IMR-90 (cell line): ENCODE results near the gene CLIC5. TPM values are rescaled to one million over a fixed set of nuclear protein-coding genes. Genes with fewer than 3 reads are reported as not detected.

Source experiments
- ATAC-seq: fragments of 200-7000 bp; cut with Tn5 transposase; 2 replicates; pipeline ENCODE4 v1.9.1; 2020; ENCODE audit warnings: low read depth, mild to moderate bottlenecking, moderate library complexity
- BruUV-seq: library from RNA; stranded (reverse); fragments of 400-500 nt; replicated peaks from 2 replicates; lab custom pipeline; 2021; lab: Mats Ljungman, UMichigan
- CTCF ChIA-PET: fragments of 300-600 bp; formaldehyde crosslinking; extraction: SDS; loops from one replicate; lab custom pipeline; 2021; ENCODE audit warnings: antibody characterized with exemption; lab: Yijun Ruan, JAX
- POLR2A ChIA-PET: fragments of 300-600 bp; sonication (Branson Sonifier 250); formaldehyde crosslinking; loops from one replicate; lab custom pipeline; 2022; ENCODE audit warnings: antibody characterized with exemption; ENCODE audit not compliant: unreplicated experiment; lab: Charles Lee
- DNase-seq: peaks from one replicate; pipeline ENCODE4 v3.0.0; 2013
- H2AFZ ChIP-seq: replicated peaks from 2 replicates; pipeline ENCODE3; 2013; ENCODE audit warnings: low read length, mild to moderate bottlenecking; ENCODE audit not compliant: poor library complexity
- H2AK5ac ChIP-seq: 2 replicates; pipeline ENCODE4 v1.6.1; 2013; ENCODE audit warnings: low read depth, low read length, inconsistent platforms
- H2AK9ac ChIP-seq: replicated peaks from 2 replicates; pipeline ENCODE3; 2013; ENCODE audit warnings: mild to moderate bottlenecking, low read depth, low read length, moderate library complexity; ENCODE audit not compliant: poor library complexity
- H2BK120ac ChIP-seq: 2 replicates; pipeline ENCODE4 v1.6.1; 2013; ENCODE audit warnings: low read depth, low read length, inconsistent platforms
- H2BK15ac ChIP-seq: 3 replicates; pipeline ENCODE4 v1.6.1; 2013; ENCODE audit warnings: low read depth, low read length, inconsistent platforms
- H2BK20ac ChIP-seq: 2 replicates; pipeline ENCODE4 v1.6.1; 2013; ENCODE audit warnings: low read depth, mild to moderate bottlenecking, inconsistent platforms, low read length, moderate library complexity
- H2BK5ac ChIP-seq: 2 replicates; pipeline ENCODE4 v1.6.1; 2013; ENCODE audit warnings: mild to moderate bottlenecking, low read depth, low read length, inconsistent platforms; ENCODE audit not compliant: poor library complexity, severe bottlenecking
- H3K14ac ChIP-seq: replicated peaks from 2 replicates; pipeline ENCODE4 v1.6.1; 2013; ENCODE audit warnings: low read depth, low read length, inconsistent platforms
- H3K18ac ChIP-seq: 2 replicates; pipeline ENCODE4 v1.6.1; 2013; ENCODE audit warnings: low read depth, low read length, control low read depth
- H3K23ac ChIP-seq: 2 replicates; pipeline ENCODE4 v1.6.1; 2013; ENCODE audit warnings: low read depth, low read length, inconsistent platforms
- H3K27ac ChIP-seq: 2 replicates; pipeline ENCODE4 v1.5.1; 2013; ENCODE audit warnings: mild to moderate bottlenecking, control low read depth, low read length; ENCODE audit not compliant: insufficient read depth
- H3K27me3 ChIP-seq: 2 replicates; pipeline ENCODE4 v1.6.1; 2013; ENCODE audit warnings: low read length; ENCODE audit not compliant: control insufficient read depth, insufficient read depth
- H3K36me3 ChIP-seq: 2 replicates; pipeline ENCODE4 v1.6.1; 2013; ENCODE audit warnings: low read length, mixed read lengths; ENCODE audit not compliant: control insufficient read depth, insufficient read depth
- H3K4ac ChIP-seq: 2 replicates; pipeline ENCODE4 v1.6.1; 2013; ENCODE audit warnings: low read depth, low read length, inconsistent platforms
- H3K4me1 ChIP-seq: 2 replicates; pipeline ENCODE4 v1.6.1; 2013; ENCODE audit warnings: low read length, mixed read lengths; ENCODE audit not compliant: control insufficient read depth, insufficient read depth
- H3K4me2 ChIP-seq: 2 replicates; pipeline ENCODE4 v1.6.1; 2013; ENCODE audit warnings: low read depth, mild to moderate bottlenecking, control low read depth, low read length, moderate library complexity
- H3K4me3 ChIP-seq: 2 replicates; pipeline ENCODE4 v1.5.1; 2013; ENCODE audit warnings: low read depth, mild to moderate bottlenecking, control low read depth, low read length, moderate library complexity; ENCODE audit not compliant: insufficient read depth
- H3K56ac ChIP-seq: 2 replicates; pipeline ENCODE4 v1.6.1; 2013; ENCODE audit warnings: low read length, inconsistent platforms; ENCODE audit not compliant: insufficient read depth; ENCODE audit errors: extremely low read depth
- H3K79me1 ChIP-seq, 2 experiments: 2 replicates each; pipeline ENCODE4 v1.6.1; 2013; ENCODE audit warnings: low read length in 2 of 2, inconsistent platforms in 1 of 2, low read depth in 1 of 2
- H3K9ac ChIP-seq: 2 replicates; pipeline ENCODE4 v1.6.1; 2013; ENCODE audit warnings: low read depth, low read length, control low read depth
- H3K9me1 ChIP-seq: 2 replicates; pipeline ENCODE4 v1.6.1; 2013; ENCODE audit warnings: low read length, inconsistent platforms; ENCODE audit not compliant: insufficient read depth
- H3K9me3 ChIP-seq: 2 replicates; pipeline ENCODE4 v1.6.1; 2013; ENCODE audit warnings: low read length; ENCODE audit not compliant: control insufficient read depth, insufficient read depth
- H4K20me1 ChIP-seq: 2 replicates; pipeline ENCODE4 v1.6.1; 2013; ENCODE audit warnings: low read length, inconsistent platforms; ENCODE audit not compliant: insufficient read depth
- H4K5ac ChIP-seq: 2 replicates; pipeline ENCODE4 v1.6.1; 2013; ENCODE audit warnings: mild to moderate bottlenecking, low read depth, low read length, control low read depth
- H4K8ac ChIP-seq, 2 experiments: 2 replicates each; pipeline ENCODE4 v1.6.1; 2013; ENCODE audit warnings: low read depth in 2 of 2, low read length in 2 of 2, control low read depth in 1 of 2, inconsistent platforms in 1 of 2
- H4K91ac ChIP-seq: 2 replicates; pipeline ENCODE4 v1.6.1; 2013; ENCODE audit warnings: low read depth, low read length, inconsistent platforms; ENCODE audit not compliant: insufficient read depth
- BHLHE40 ChIP-seq: fragments of 150-350 bp; IDR thresholded peaks from 2 replicates; pipeline ENCODE4 v1.6.1; 2016; ENCODE audit warnings: mild to moderate bottlenecking, low read depth, low read length
- CEBPB ChIP-seq: IDR thresholded peaks from 2 replicates; pipeline ENCODE4 v1.6.1; 2012; ENCODE audit warnings: low read depth, low read length, improper control_type of control experiment
- CHD1 ChIP-seq: IDR thresholded peaks from 2 replicates; pipeline ENCODE4 v1.6.1; 2012; ENCODE audit warnings: low read depth, low read length, improper control_type of control experiment
- FOS ChIP-seq: fragments of 150-350 bp; IDR thresholded peaks from 2 replicates; pipeline ENCODE4 v1.6.1; 2016; ENCODE audit warnings: low read depth, low read length
- MAFK ChIP-seq: IDR thresholded peaks from 2 replicates; pipeline ENCODE4 v1.6.1; 2012; ENCODE audit warnings: low read depth, low read length, improper control_type of control experiment
- MAZ ChIP-seq: IDR thresholded peaks from 2 replicates; pipeline ENCODE4 v1.6.1; 2012; ENCODE audit warnings: low read depth, mild to moderate bottlenecking, low read length, improper control_type of control experiment, moderate library complexity, borderline replicate concordance
- MXI1 ChIP-seq: IDR thresholded peaks from 2 replicates; pipeline ENCODE4 v1.6.1; 2012; ENCODE audit warnings: low read depth, mild to moderate bottlenecking, low read length, moderate library complexity, borderline replicate concordance
- NFE2L2 ChIP-seq: fragments of 150-350 bp; IDR thresholded peaks from 2 replicates; pipeline ENCODE4 v1.6.1; 2016; ENCODE audit warnings: low read depth, mild to moderate bottlenecking, low read length
- POLR2A ChIP-seq: IDR thresholded peaks from 2 replicates; pipeline ENCODE4 v1.6.1; 2012; ENCODE audit warnings: mild to moderate bottlenecking, low read depth, low read length
- RAD21 ChIP-seq: IDR thresholded peaks from 2 replicates; pipeline ENCODE4 v1.6.1; 2012; ENCODE audit warnings: low read length, improper control_type of control experiment
- RCOR1 ChIP-seq: IDR thresholded peaks from 2 replicates; pipeline ENCODE4 v1.6.1; 2012; ENCODE audit warnings: mild to moderate bottlenecking, low read length, improper control_type of control experiment; ENCODE audit not compliant: insufficient replicate concordance
- RFX5 ChIP-seq: IDR thresholded peaks from 2 replicates; pipeline ENCODE4 v1.8.0; 2012; ENCODE audit warnings: low read depth, mild to moderate bottlenecking, low read length, moderate library complexity
- SMC3 ChIP-seq: fragments of 150-350 bp; IDR thresholded peaks from 2 replicates; pipeline ENCODE4 v1.6.1; 2016; ENCODE audit warnings: low read depth, mild to moderate bottlenecking, antibody characterized with exemption, low read length, moderate library complexity
- WGBS, 2 experiments: methylation state at CpG; one replicate each; pipeline versions ENCODE4 v1.1.5 to v1.1.7; 2013; ENCODE audit warnings: missing lambda C conversion rate in 2 of 2; ENCODE audit not compliant: insufficient read length in 1 of 2; ENCODE audit errors: extremely low coverage in 2 of 2; 5-methylcytosine and 5-hydroxymethylcytosine counted together
- dilution Hi-C: fragments of 300-500 bp; cut with HindIII; formaldehyde crosslinking; loops from one replicate; pipeline ENCODE4 v1.14.3; 2018; ENCODE audit warnings: low sequenced_read_pairs; ENCODE audit not compliant: unreplicated experiment
- in situ Hi-C: fragments of 300-500 bp; cut with MboI; formaldehyde crosslinking; loops from 3 replicates; pipeline ENCODE4 v1.14.3; 2019; ENCODE audit warnings: low sequenced_read_pairs, inconsistent platforms, mixed read lengths
- intact Hi-C: fragments of 100-400 bp; cut with micrococcal nuclease; formaldehyde crosslinking; loops from 2 replicates; pipeline ENCODE4 v1.10.0; 2022
- polyA plus RNA-seq, 3 experiments: library from polyadenylated mRNA; depleted of rRNA; stranded (reverse); fragments of >200 nt; gene quantifications; 2 replicates each; pipeline ENCODE4 v1.2.3, GENCODE V29; 2012; ENCODE audit warnings: low replicate concordance in 1 of 3
- total RNA-seq: library from RNA; depleted of rRNA; stranded (reverse); fragments of >200 nt; gene quantifications from 2 replicates; pipeline ENCODE4 v1.2.3, GENCODE V29; 2012
- TF ChIP-seq, protein P1 (sequence below): fragments of 150-350 bp; IDR thresholded peaks from 2 replicates; pipeline ENCODE4 v1.6.1; 2016; ENCODE audit warnings: low read depth, mild to moderate bottlenecking, low read length, moderate library complexity, borderline replicate concordance
- TF ChIP-seq, protein P2 (sequence below): fragments of 150-350 bp; IDR thresholded peaks from 2 replicates; pipeline ENCODE4 v1.6.1; 2017; ENCODE audit warnings: mild to moderate bottlenecking, antibody characterized with exemption, low read length, low read depth
- TF ChIP-seq, protein P3 (sequence below): conservative IDR thresholded peaks from 2 replicates; pipeline ENCODE4 v1.5.1; 2012; ENCODE audit warnings: mild to moderate bottlenecking, low read depth, low read length, improper control_type of control experiment

CLIC5 gene
- total and polyA plus RNA-seq, 2 of the 4 experiments (the other 2 are of a cell fraction) = not detected

DNA sequence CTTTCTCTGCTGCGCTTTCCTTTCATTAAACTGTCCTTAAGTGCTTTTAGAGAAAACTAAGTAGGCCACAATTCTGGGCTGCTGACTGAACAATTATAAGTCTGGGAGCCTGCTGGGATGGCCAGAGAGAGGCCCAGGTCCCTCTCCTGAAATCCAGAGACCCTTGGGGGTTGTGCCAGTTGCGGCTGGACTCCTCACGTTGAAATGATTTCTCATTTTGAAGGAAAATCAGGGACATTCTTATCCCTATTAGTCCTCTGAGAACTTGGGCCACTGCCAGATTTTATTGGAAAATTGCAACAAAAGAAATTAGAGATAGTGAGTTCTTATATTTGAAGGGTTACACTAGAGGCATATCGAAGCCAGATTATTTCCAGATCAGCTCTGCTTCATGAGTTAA lies 145.1 kb downstream of the CLIC5 start:
- Histone ChIP-seq H4K20me1 (no peaks in the 10 kb centered on the region), H3K4me2 (no peak overlapping the region), H3K9ac (no peak overlapping the region), H3K36me3 (no peaks in the 10 kb centered on the region), H2BK5ac (no peak overlapping the region), H2AFZ (no peak overlapping the region), H3K14ac (no peak overlapping the region), H3K4me1 (no peaks in the 10 kb centered on the region), H4K8ac (no peak overlapping the region), H2BK120ac (no peak overlapping the region), H3K56ac (no peak overlapping the region), H3K9me3 (no peaks in the 10 kb centered on the region), H3K27me3 (peaks cover 11% of the 10 kb centered on the region), H3K79me1 (no peaks in the 10 kb centered on the region), H3K27ac (no peak overlapping the region), H2BK15ac (no peak overlapping the region), H4K91ac (no peak overlapping the region), H3K23ac (no peak overlapping the region), H2AK9ac (no peak overlapping the region), H2BK20ac (no peak overlapping the region), H4K5ac (no peak overlapping the region), H3K4me3 (no peak overlapping the region), H3K18ac (no peak overlapping the region), H3K4ac (no peak overlapping the region), H3K9me1 (no peaks in the 10 kb centered on the region), H2AK5ac (no peak overlapping the region)
- intact Hi-C loops (no loop called here), in situ Hi-C loops (no loop called here), dilution Hi-C loops (no loop called here)
- TF ChIP-seq, protein P1, sequence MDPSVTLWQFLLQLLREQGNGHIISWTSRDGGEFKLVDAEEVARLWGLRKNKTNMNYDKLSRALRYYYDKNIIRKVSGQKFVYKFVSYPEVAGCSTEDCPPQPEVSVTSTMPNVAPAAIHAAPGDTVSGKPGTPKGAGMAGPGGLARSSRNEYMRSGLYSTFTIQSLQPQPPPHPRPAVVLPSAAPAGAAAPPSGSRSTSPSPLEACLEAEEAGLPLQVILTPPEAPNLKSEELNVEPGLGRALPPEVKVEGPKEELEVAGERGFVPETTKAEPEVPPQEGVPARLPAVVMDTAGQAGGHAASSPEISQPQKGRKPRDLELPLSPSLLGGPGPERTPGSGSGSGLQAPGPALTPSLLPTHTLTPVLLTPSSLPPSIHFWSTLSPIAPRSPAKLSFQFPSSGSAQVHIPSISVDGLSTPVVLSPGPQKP = no peak
- TF ChIP-seq BHLHE40 (no peak), POLR2A (no peak), RFX5 (no peak), FOS (no peak), NFE2L2 (no peak), SMC3 (no peak), RCOR1 (no peak), RAD21 (no peak), MAFK (no peak), MXI1 (no peak), MAZ (no peak), CHD1 (no peak), CEBPB (no peak)
- TF ChIP-seq, protein P2, sequence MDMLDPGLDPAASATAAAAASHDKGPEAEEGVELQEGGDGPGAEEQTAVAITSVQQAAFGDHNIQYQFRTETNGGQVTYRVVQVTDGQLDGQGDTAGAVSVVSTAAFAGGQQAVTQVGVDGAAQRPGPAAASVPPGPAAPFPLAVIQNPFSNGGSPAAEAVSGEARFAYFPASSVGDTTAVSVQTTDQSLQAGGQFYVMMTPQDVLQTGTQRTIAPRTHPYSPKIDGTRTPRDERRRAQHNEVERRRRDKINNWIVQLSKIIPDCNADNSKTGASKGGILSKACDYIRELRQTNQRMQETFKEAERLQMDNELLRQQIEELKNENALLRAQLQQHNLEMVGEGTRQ = no peak
- TF ChIP-seq, protein P3, sequence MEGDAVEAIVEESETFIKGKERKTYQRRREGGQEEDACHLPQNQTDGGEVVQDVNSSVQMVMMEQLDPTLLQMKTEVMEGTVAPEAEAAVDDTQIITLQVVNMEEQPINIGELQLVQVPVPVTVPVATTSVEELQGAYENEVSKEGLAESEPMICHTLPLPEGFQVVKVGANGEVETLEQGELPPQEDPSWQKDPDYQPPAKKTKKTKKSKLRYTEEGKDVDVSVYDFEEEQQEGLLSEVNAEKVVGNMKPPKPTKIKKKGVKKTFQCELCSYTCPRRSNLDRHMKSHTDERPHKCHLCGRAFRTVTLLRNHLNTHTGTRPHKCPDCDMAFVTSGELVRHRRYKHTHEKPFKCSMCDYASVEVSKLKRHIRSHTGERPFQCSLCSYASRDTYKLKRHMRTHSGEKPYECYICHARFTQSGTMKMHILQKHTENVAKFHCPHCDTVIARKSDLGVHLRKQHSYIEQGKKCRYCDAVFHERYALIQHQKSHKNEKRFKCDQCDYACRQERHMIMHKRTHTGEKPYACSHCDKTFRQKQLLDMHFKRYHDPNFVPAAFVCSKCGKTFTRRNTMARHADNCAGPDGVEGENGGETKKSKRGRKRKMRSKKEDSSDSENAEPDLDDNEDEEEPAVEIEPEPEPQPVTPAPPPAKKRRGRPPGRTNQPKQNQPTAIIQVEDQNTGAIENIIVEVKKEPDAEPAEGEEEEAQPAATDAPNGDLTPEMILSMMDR = no peak
- WGBS, 2 experiments = no CpG with 5 or more reads among the region's 4 CpGs
- ATAC-seq (no peak), DNase-seq (no peak)
- ChIA-PET CTCF (no interaction called here), POLR2A (no interaction called here)
- no TSS peak for BruUV-seq
